IPS DF 6.9 (cell line): Measurements from ENCODE around the gene ADCY9.
A peak's percentile ranks its signal among the peaks of the same experiment; 100 is the strongest.

ENCODE experiments used
- DNase-seq: peaks from one replicate; pipeline ENCODE4 v3.0.0-alpha.2; 2013; ENCODE audit warnings: low read depth, low spot score
- H3K27ac ChIP-seq: one replicate; pipeline ENCODE4 v1.5.1; 2013; ENCODE audit warnings: low read length, control low read depth
- H3K27me3 ChIP-seq: 2 replicates; pipeline ENCODE4 v1.6.1; 2013; ENCODE audit warnings: mild to moderate bottlenecking, low read length; ENCODE audit not compliant: control insufficient read depth, insufficient read depth
- H3K36me3 ChIP-seq: 2 replicates; pipeline ENCODE4 v1.6.1; 2013; ENCODE audit warnings: low read length; ENCODE audit not compliant: control insufficient read depth, insufficient read depth
- H3K4me1 ChIP-seq: 2 replicates; pipeline ENCODE4 v1.6.1; 2013; ENCODE audit warnings: low read length; ENCODE audit not compliant: control insufficient read depth, insufficient read depth
- H3K4me3 ChIP-seq: 2 replicates; pipeline ENCODE4 v1.5.1; 2013; ENCODE audit warnings: mild to moderate bottlenecking, low read length
- H3K9me3 ChIP-seq: 2 replicates; pipeline ENCODE4 v1.6.1; 2013; ENCODE audit warnings: low read length, inconsistent platforms; ENCODE audit not compliant: control insufficient read depth, insufficient read depth
- WGBS: extraction: QIAGEN DNeasy Blood & Tissue Kit; methylation state at CpG from one replicate; pipeline ENCODE4 v1.1.7; 2013; ENCODE audit warnings: mixed read lengths, missing lambda C conversion rate; ENCODE audit not compliant: insufficient read length, insufficient coverage; 5-methylcytosine and 5-hydroxymethylcytosine counted together

The ADCY9 gene

GRCh38 chr16:4123616-4124300 lies 7.5 kb upstream of the ADCY9 start:
- Histone ChIP-seq H3K27me3 (no peaks in the 10 kb centered on the region), H3K4me3 (no peak overlapping the region), H3K9me3 (no peaks in the 10 kb centered on the region), H3K36me3 (no peaks in the 10 kb centered on the region), H3K27ac (no peak overlapping the region), H3K4me1 (no peaks in the 10 kb centered on the region)
- no CpG with 5 or more reads among the region's 16 CpGs for WGBS
- no peak for DNase-seq

GRCh38 chr16:4120176-4120575 lies 3.9 kb upstream of the ADCY9 start:
- no peaks in the 10 kb centered on the region for H3K36me3 ChIP-seq

GRCh38 chr16:4117250-4117578 lies 972 bp upstream of the ADCY9 start:
- no peak overlapping the region for H3K27ac ChIP-seq
- no peaks in the 10 kb centered on the region for H3K27me3 ChIP-seq
- H3K4me1 ChIP-seq: no peaks in the 10 kb centered on the region
- no peak overlapping the region for H3K4me3 ChIP-seq
- no peak for DNase-seq
- no peaks in the 10 kb centered on the region for H3K9me3 ChIP-seq
- no CpG with 5 or more reads among the region's 12 CpGs for WGBS
- no peaks in the 10 kb centered on the region for H3K36me3 ChIP-seq

More at GRCh38 chr16:4120176-4120575, 3.9 kb upstream of the ADCY9 start:
- no peaks in the 10 kb centered on the region for H3K9me3 ChIP-seq
- DNase-seq: no peak
- H3K4me3 ChIP-seq: no peak overlapping the region
- H3K27ac ChIP-seq: no peak overlapping the region
- no peaks in the 10 kb centered on the region for H3K27me3 ChIP-seq
- H3K4me1 ChIP-seq: no peaks in the 10 kb centered on the region
- WGBS: no CpG with 5 or more reads among the region's 4 CpGs

- H3K4me1 ChIP-seq: no peaks in the 10 kb centered on the region; the same call in 1 of the 2 replicates
- H3K9me3 ChIP-seq: no peaks in the 10 kb centered on the region
- H3K4me3 ChIP-seq: peak overlapping the region; percentile 70
- DNase-seq: no peak
- no peaks in the 10 kb centered on the region for H3K27me3 ChIP-seq
- no peak overlapping the region for H3K27ac ChIP-seq
- no peaks in the 10 kb centered on the region for H3K36me3 ChIP-seq
- WGBS: no CpG with 5 or more reads among the region's 71 CpGs
Observed at GRCh38 chr16:4115949-4116318, 308 bp downstream of the ADCY9 start.

GRCh38 chr16:4115209-4115948 lies 863 bp downstream of the ADCY9 start:
- Histone ChIP-seq H3K4me1 (no peaks in the 10 kb centered on the region; the same call in 1 of the 2 replicates), H3K9me3 (no peaks in the 10 kb centered on the region), H3K27me3 (no peaks in the 10 kb centered on the region), H3K27ac (no peak overlapping the region), H3K4me3 (peak overlapping the region; percentile 70), H3K36me3 (no peaks in the 10 kb centered on the region)
- no CpG with 5 or more reads among the region's 75 CpGs for WGBS
- DNase-seq: no peak

GRCh38 chr16:4114257-4115208 lies 1.7 kb downstream of the ADCY9 start:
- peak overlapping the region; percentile 70; the same call in 1 of the 2 replicates for H3K4me3 ChIP-seq
- no peaks in the 10 kb centered on the region for H3K27me3 ChIP-seq
- H3K9me3 ChIP-seq: no peaks in the 10 kb centered on the region
- no peaks in the 10 kb centered on the region for H3K36me3 ChIP-seq
- WGBS: no CpG with 5 or more reads among the region's 47 CpGs
- no peak for DNase-seq
- no peaks in the 10 kb centered on the region; the same call in 1 of the 2 replicates for H3K4me1 ChIP-seq
- no peak overlapping the region for H3K27ac ChIP-seq

- H3K4me1 ChIP-seq: no peaks in the 10 kb centered on the region; the same call in 1 of the 2 replicates
- H3K4me3 ChIP-seq: no peak overlapping the region
- no peak for DNase-seq
- H3K27ac ChIP-seq: no peak overlapping the region
- no peaks in the 10 kb centered on the region for H3K9me3 ChIP-seq
- no peaks in the 10 kb centered on the region for H3K27me3 ChIP-seq
- no peaks in the 10 kb centered on the region for H3K36me3 ChIP-seq
- WGBS: no CpG with 5 or more reads among the region's 34 CpGs
Observed at GRCh38 chr16:4113358-4114256, 2.6 kb downstream of the ADCY9 start.

GRCh38 chr16:4111748-4112696 lies 4.2 kb downstream of the ADCY9 start:
- Histone ChIP-seq H3K4me1 (no peaks in the 10 kb centered on the region; the same call in 1 of the 2 replicates), H3K4me3 (no peak overlapping the region), H3K27me3 (no peaks in the 10 kb centered on the region), H3K36me3 (no peaks in the 10 kb centered on the region), H3K27ac (no peak overlapping the region), H3K9me3 (no peaks in the 10 kb centered on the region)
- DNase-seq: no peak
- 100% methylated on average over 2 of the region's 16 CpGs for WGBS

GRCh38 chr16:4110680-4111079 lies 5.6 kb downstream of the ADCY9 start:
- Histone ChIP-seq H3K4me1 (no peaks in the 10 kb centered on the region; the same call in 1 of the 2 replicates), H3K36me3 (no peaks in the 10 kb centered on the region), H3K27ac (no peak overlapping the region), H3K4me3 (no peak overlapping the region), H3K9me3 (no peaks in the 10 kb centered on the region), H3K27me3 (no peaks in the 10 kb centered on the region)
- no peak for DNase-seq
- WGBS: no CpG with 5 or more reads among the region's 14 CpGs
